H1 (cell line): Measurements from ENCODE around the gene DAND5. TPM values are rescaled to one million over a fixed set of nuclear protein-coding genes. Genes with fewer than 3 reads are reported as not detected.
A peak's percentile ranks its signal among the peaks of the same experiment; 100 is the strongest.

Experiments
- CTCF ChIA-PET: fragments of 300-600 bp; sonication (Branson Sonifier 250); formaldehyde crosslinking; loops from one replicate; lab custom pipeline; 2021; ENCODE audit not compliant: partially characterized antibody; lab: Charles Lee
- POLR2A ChIA-PET: fragments of 300-600 bp; sonication (Branson Sonifier 250); formaldehyde crosslinking; loops from one replicate; lab custom pipeline; 2021; ENCODE audit warnings: inconsistent platforms; ENCODE audit not compliant: partially characterized antibody; lab: Charles Lee
- DNase-seq, 2 experiments: peaks; one replicate each; pipeline versions ENCODE4 v3.0.0 to v3.0.0-alpha.2; 2010 to 2022; ENCODE audit warnings: low spot score in 2 of 2, low read depth in 1 of 2, mixed read lengths in 1 of 2
- FAIRE-seq: peaks from 2 replicates; lab custom pipeline; 2011; peaks lifted over from hg19 to GRCh38; lab: Jason Lieb, UNC
- H2AFZ ChIP-seq: 2 replicates; pipeline ENCODE4 v1.8.1; 2012; ENCODE audit warnings: low read length, inconsistent platforms
- H2AK5ac ChIP-seq: 2 replicates; pipeline ENCODE4 v1.6.1; 2013; ENCODE audit warnings: low read depth, low read length
- H2BK120ac ChIP-seq: replicated peaks from 2 replicates; pipeline ENCODE3; 2013; ENCODE audit warnings: low read depth, low read length, inconsistent platforms
- H2BK12ac ChIP-seq: 2 replicates; pipeline ENCODE4 v1.6.1; 2013; ENCODE audit warnings: low read depth, low read length
- H2BK15ac ChIP-seq: 2 replicates; pipeline ENCODE4 v1.6.1; 2013; ENCODE audit warnings: low read length
- H2BK20ac ChIP-seq: 2 replicates; pipeline ENCODE4 v1.6.1; 2013; ENCODE audit warnings: low read length
- H2BK5ac ChIP-seq: 2 replicates; pipeline ENCODE4 v1.6.1; 2013; ENCODE audit warnings: low read depth, low read length
- H3K14ac ChIP-seq: 2 replicates; pipeline ENCODE4 v1.6.1; 2013; ENCODE audit warnings: inconsistent platforms; ENCODE audit not compliant: insufficient read length
- H3K18ac ChIP-seq: 2 replicates; pipeline ENCODE4 v1.6.1; 2013; ENCODE audit warnings: low read length; ENCODE audit errors: extremely low read depth
- H3K23ac ChIP-seq: 2 replicates; pipeline ENCODE4 v1.6.1; 2013; ENCODE audit warnings: inconsistent platforms; ENCODE audit not compliant: insufficient read length
- H3K23me2 ChIP-seq: 2 replicates; pipeline ENCODE4 v1.6.1; 2013; ENCODE audit warnings: low read depth, low read length
- H3K27ac ChIP-seq: 2 replicates; pipeline ENCODE4 v1.6.1; 2011; ENCODE audit warnings: low read depth, low read length, inconsistent platforms
- H3K27me3 ChIP-seq, 4 experiments: replicated peaks in 1 of 4; 1 replicate in 1 of 4; 2 replicates in 3 of 4; pipeline versions ENCODE4 v1.6.1 to v1.8.1; 2011 to 2013; ENCODE audit warnings: low read length in 3 of 4, mild to moderate bottlenecking in 3 of 4, inconsistent platforms in 2 of 4, mixed read lengths in 2 of 4, moderate library complexity in 1 of 4; ENCODE audit not compliant: control insufficient read depth in 3 of 4, insufficient read depth in 3 of 4; ENCODE audit errors: extremely low read depth in 1 of 4
- H3K36me3 ChIP-seq, 4 experiments: 2 replicates each; pipeline versions ENCODE4 v1.6.1 to v1.8.1; 2011 to 2013; ENCODE audit warnings: mild to moderate bottlenecking in 4 of 4, low read length in 3 of 4, moderate library complexity in 2 of 4, control low read depth in 1 of 4, inconsistent platforms in 1 of 4; ENCODE audit not compliant: insufficient read depth in 4 of 4, control insufficient read depth in 2 of 4
- H3K4ac ChIP-seq: replicated peaks from 2 replicates; pipeline ENCODE3; 2013; ENCODE audit warnings: low read length, low read depth, mixed read lengths, inconsistent platforms; ENCODE audit not compliant: insufficient read length
- H3K4me1 ChIP-seq, 4 experiments: replicated peaks in 1 of 4; 1 replicate in 1 of 4; 2 replicates in 3 of 4; pipeline versions ENCODE4 v1.6.1 to v1.8.1; 2011 to 2013; ENCODE audit warnings: low read length in 3 of 4, inconsistent platforms in 2 of 4, mixed read lengths in 1 of 4; ENCODE audit not compliant: insufficient read depth in 4 of 4, control insufficient read depth in 3 of 4
- H3K4me2 ChIP-seq, 2 experiments: 2 replicates each; pipeline versions ENCODE4 v1.6.1 to v1.8.1; 2011 to 2013; ENCODE audit warnings: low read depth in 2 of 2, low read length in 2 of 2, control low read depth in 1 of 2, inconsistent platforms in 1 of 2, mild to moderate bottlenecking in 1 of 2; ENCODE audit not compliant: insufficient read depth in 1 of 2
- H3K4me3 ChIP-seq, 4 experiments: fragments of 200-600, 300-600 bp in 1 of 4; sonication (generic), shearing (Covaris generic), sonication (Bioruptor Twin) in 1 of 4; 2 replicates each; pipeline versions ENCODE4 v1.5.1 to v1.8.1; 2011 to 2016; ENCODE audit warnings: low read length in 4 of 4, low read depth in 3 of 4, control low read depth in 2 of 4, inconsistent platforms in 2 of 4, mild to moderate bottlenecking in 2 of 4, mixed read lengths in 1 of 4, moderate library complexity in 1 of 4; ENCODE audit not compliant: insufficient read depth in 2 of 4; ENCODE audit errors: extremely low read depth in 1 of 4
- H3K56ac ChIP-seq: replicated peaks from 2 replicates; pipeline ENCODE3; 2013; ENCODE audit warnings: low read depth, mild to moderate bottlenecking, mixed read lengths, low read length, inconsistent platforms; ENCODE audit not compliant: insufficient read length
- H3K79me1 ChIP-seq: 2 replicates; pipeline ENCODE4 v1.6.1; 2013; ENCODE audit warnings: low read depth, low read length, control low read depth
- H3K79me2 ChIP-seq, 2 experiments: 2 replicates each; pipeline versions ENCODE4 v1.6.1 to v1.8.1; 2012 to 2013; ENCODE audit warnings: low read length in 2 of 2, mild to moderate bottlenecking in 2 of 2, inconsistent platforms in 1 of 2; ENCODE audit not compliant: insufficient read depth in 2 of 2, control insufficient read depth in 1 of 2
- H3K9ac ChIP-seq, 4 experiments: replicated peaks in 1 of 4; 1 replicate in 1 of 4; 2 replicates in 3 of 4; pipeline versions ENCODE4 v1.6.1 to v1.8.1; 2011 to 2013; ENCODE audit warnings: low read depth in 3 of 4, low read length in 3 of 4, control low read depth in 2 of 4, mild to moderate bottlenecking in 2 of 4, moderate library complexity in 2 of 4, inconsistent platforms in 1 of 4; ENCODE audit errors: extremely low read depth in 1 of 4
- H3K9me3 ChIP-seq, 2 experiments: 2 replicates each; pipeline versions ENCODE4 v1.6.1 to v1.8.1; 2012 to 2013; ENCODE audit warnings: mild to moderate bottlenecking in 2 of 2, moderate library complexity in 2 of 2, control low read depth in 1 of 2, inconsistent platforms in 1 of 2, low read depth in 1 of 2, low read length in 1 of 2, mixed read lengths in 1 of 2; ENCODE audit not compliant: insufficient read depth in 2 of 2
- H4K20me1 ChIP-seq, 2 experiments: replicated peaks in 1 of 2; 2 replicates each; pipeline versions ENCODE3 to v1.8.1; 2011 to 2013; ENCODE audit warnings: inconsistent platforms in 2 of 2, low read length in 2 of 2, mild to moderate bottlenecking in 1 of 2; ENCODE audit not compliant: insufficient read depth in 2 of 2, control insufficient read depth in 1 of 2
- H4K5ac ChIP-seq: 2 replicates; pipeline ENCODE4 v1.6.1; 2013; ENCODE audit warnings: low read length, low read depth, mixed read lengths, inconsistent platforms; ENCODE audit not compliant: insufficient read length
- H4K8ac ChIP-seq: 2 replicates; pipeline ENCODE4 v1.8.0; 2013; ENCODE audit warnings: mild to moderate bottlenecking, moderate library complexity, low read length, inconsistent platforms; ENCODE audit not compliant: insufficient read depth; ENCODE audit errors: extremely low read depth
- H4K91ac ChIP-seq: replicated peaks from 2 replicates; pipeline ENCODE3; 2013; ENCODE audit warnings: low read length, mixed read lengths, inconsistent platforms; ENCODE audit not compliant: insufficient read length
- BRCA1 ChIP-seq: IDR thresholded peaks from 2 replicates; pipeline ENCODE4 v1.6.1; 2012; ENCODE audit warnings: low read depth, low read length, improper control_type of control experiment
- CBX5 ChIP-seq: fragments of 300-800, 300-1000 bp; sonication (generic); IDR thresholded peaks from 2 replicates; pipeline ENCODE4 v1.7.1; 2016; ENCODE audit warnings: antibody characterized with exemption, low read length, low read depth
- POLR2A ChIP-seq, 2 experiments: IDR thresholded peaks; 1 replicate in 1 of 2; 2 replicates in 1 of 2; pipeline ENCODE4 v1.6.1; 2011; ENCODE audit warnings: low read depth in 2 of 2, low read length in 2 of 2, mild to moderate bottlenecking in 2 of 2; ENCODE audit errors: control extremely low read depth in 1 of 2
- POLR2AphosphoS5 ChIP-seq: IDR thresholded peaks from 2 replicates; pipeline ENCODE4 v1.6.1; 2011; ENCODE audit warnings: low read depth, low read length
- whole genome bisulfite sequencing, 2 experiments: shearing (Covaris generic) in 1 of 2; methylation state at CpG; one replicate each; pipeline versions ENCODE4 v1.1.6 to v1.1.7; 2013 to 2015; ENCODE audit warnings: low lambda C conversion rate in 2 of 2, mixed read lengths in 2 of 2, inconsistent platforms in 1 of 2, low coverage in 1 of 2, missing lambda C conversion rate in 1 of 2; ENCODE audit not compliant: insufficient replicate concordance in 2 of 2, insufficient coverage in 1 of 2, insufficient read length in 1 of 2; ENCODE audit errors: extremely low coverage in 1 of 2, missing lambda C conversion rate in 1 of 2; 5-methylcytosine and 5-hydroxymethylcytosine counted together
- polyA plus RNA-seq, 7 experiments: library from polyadenylated mRNA; depleted of rRNA in 3 of 7; stranded (reverse) in 5 of 7; unstranded in 2 of 7; fragments of >200 nt in 5 of 7; fragments of 200-250 nt in 2 of 7; gene quantifications; 1 replicate in 5 of 7; 2 replicates in 1 of 7; 4 replicates in 1 of 7; pipeline versions ENCODE4 v1.2.1 to v1.2.3, GENCODE V29; 2011 to 2013; ENCODE audit warnings: missing spikeins in 2 of 7, mixed read lengths in 2 of 7
- total RNA-seq: library from RNA; stranded (reverse); fragmentation: NEBNext Ultra II Directional; extraction: Animal tissue kit (Norgen Biotek cat#: 25700); gene quantifications from 2 replicates; pipeline ENCODE4 v1.2.1, GENCODE V29; 2021

DAND5 gene
- total and polyA plus RNA-seq, 2 of the 8 experiments (the other 6 are each of a cell fraction or from before 2014, with no cell fraction given), result 0.14 to 0.17 TPM

DNA sequence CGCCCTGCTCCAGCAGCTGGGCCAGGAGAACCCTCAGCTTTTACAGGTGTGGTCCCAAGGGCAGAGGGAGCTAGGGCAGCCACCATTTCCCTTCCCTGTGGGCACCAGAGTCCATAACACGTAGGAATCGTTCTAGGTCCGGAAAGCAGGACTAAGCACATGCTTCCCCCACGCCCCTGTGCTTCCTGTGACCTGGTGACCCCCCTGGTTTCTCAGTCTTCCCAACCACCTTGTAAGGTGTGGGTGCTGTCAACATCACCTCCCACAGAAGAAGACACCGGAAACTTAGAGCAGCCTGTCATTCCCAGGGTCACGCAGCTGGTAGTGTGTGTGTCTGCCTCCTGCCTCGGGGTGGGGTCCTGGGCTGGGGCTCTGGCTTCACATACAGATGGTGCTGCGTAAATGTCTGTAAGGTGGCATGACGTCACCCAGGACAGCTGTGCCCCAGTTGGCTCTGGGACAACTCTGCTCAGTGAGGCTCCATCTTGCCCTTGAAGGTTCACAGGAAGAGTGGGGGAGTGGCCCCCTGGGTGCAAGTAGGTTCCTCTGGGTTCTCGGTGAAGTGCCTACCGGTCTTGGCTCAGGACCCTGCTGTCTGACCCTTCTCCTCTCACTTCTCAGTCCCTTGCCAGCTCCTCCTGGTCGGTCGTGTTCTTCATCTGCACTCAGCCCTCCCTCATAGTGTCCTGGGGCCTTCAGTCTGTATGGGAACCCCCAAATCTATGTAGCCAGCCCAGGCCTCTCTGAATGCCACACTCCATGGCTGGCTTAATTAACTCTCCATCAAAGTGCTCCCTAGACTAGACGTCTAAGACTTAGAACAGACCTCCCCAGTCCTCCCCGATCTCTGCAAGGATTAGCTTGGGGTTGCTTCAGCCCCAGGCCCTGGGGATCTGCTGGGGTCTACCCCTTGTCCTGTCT, 19.8 kb upstream of the DAND5 start:
- Histone ChIP-seq H2AK5ac (no peak overlapping the region), H3K36me3 (peaks cover 19 to 63% (median 32%) of the 10 kb centered on the region in 4 experiments), H3K79me1 (peaks cover 2% of the 10 kb centered on the region; the same call in 1 of the 2 replicates), H4K20me1 (peaks cover 0 to 5% of the 10 kb centered on the region in 2 experiments), H3K23ac (no peak overlapping the region), H3K4ac (no peak overlapping the region), H2BK15ac (no peak overlapping the region), H3K27me3 (no peaks in the 10 kb centered on the region), H3K9ac (no peak overlapping the region), H3K79me2 (peaks cover 0 to 23% of the 10 kb centered on the region in 2 experiments; a peak in 2 of 4 replicates), H3K4me3 (no peak overlapping the region), H2BK5ac (no peak overlapping the region), H3K23me2 (no peaks in the 10 kb centered on the region), H3K4me2 (no peak overlapping the region), H2BK120ac (no peak overlapping the region), H2BK12ac (no peak overlapping the region), H4K91ac (no peak overlapping the region), H4K5ac (no peak overlapping the region), H3K18ac (no peak overlapping the region), H3K14ac (no peak overlapping the region), H2AFZ (no peak overlapping the region), H3K4me1 (peaks cover 0 to 3% (median 0%) of the 10 kb centered on the region in 4 experiments; a peak in 1 of 7 replicates), H2BK20ac (no peak overlapping the region), H3K27ac (no peak overlapping the region), H3K9me3 (no peaks in the 10 kb centered on the region), H3K56ac (no peak overlapping the region), H4K8ac (no peak overlapping the region)
- FAIRE-seq (no peak), DNase-seq (no peak)
- 93% methylated on average over 16 of the region's 16 CpGs; no CpG with 5 or more reads in 1 of the 2 experiments for WGBS, 2 experiments
- no peak for TF ChIP-seq CBX5
- TF ChIP-seq BRCA1, result no peak
- TF ChIP-seq POLR2A (IDR thresholded peaks at IDR 0.05; ENCODE audit: control extremely low read depth in 1 of 2, low read depth in 2 of 2, low read length in 2 of 2), result 0 out of 3 replicates have a peak, but pooled peaks of 1 of the 2 experiments have one; percentile 44
- TF ChIP-seq POLR2AphosphoS5, result peak; percentile 27; the same call in 1 of the 2 replicates
- ChIA-PET POLR2A (interaction anchor here (0.7 to 8.1 kb wide), 8 partner anchors 11 to 1574 kb away, joined by 3 to 71 read pairs (median 5); partner anchors contain the start of gene CALR), CTCF (interaction anchor here (0.6 to 3.1 kb wide), 3 partner anchors 16 to 121 kb away, joined by 3 to 18 read pairs (median 4); no protein-coding TSS in a partner anchor)
